Glomerular visceral epithelial cell (primary cell): Measurements from ENCODE around the gene ALDH16A1.

ENCODE experiments used
- DNase-seq: peaks from one replicate; pipeline ENCODE4 v3.0.0-alpha.2; 2016; ENCODE audit errors: extremely low spot score

Gene ALDH16A1

GRCh38 chr19:49488046-49488862 is 35.2 kb downstream of the ALDH16A1 start:
- no peak for DNase-seq

GRCh38 chr19:49488863-49489537 is 36.0 kb downstream of the ALDH16A1 start:
- DNase-seq = no peak

- DNase-seq = no peak
Observed at GRCh38 chr19:49489601-49490167, 36.7 kb downstream of the ALDH16A1 start.

- no peak for DNase-seq
Observed at GRCh38 chr19:49490287-49491029, 37.4 kb downstream of the ALDH16A1 start.

GRCh38 chr19:49491030-49491803 is 38.2 kb downstream of the ALDH16A1 start:
- no peak for DNase-seq

GRCh38 chr19:49491804-49492572 is 39.0 kb downstream of the ALDH16A1 start:
- DNase-seq = no peak

GRCh38 chr19:49492573-49493405 is 39.8 kb downstream of the ALDH16A1 start:
- DNase-seq = no peak

- DNase-seq = no peak
Observed at GRCh38 chr19:49496574-49497008, 43.6 kb downstream of the ALDH16A1 start.

GRCh38 chr19:49497047-49497788 is 44.2 kb downstream of the ALDH16A1 start:
- DNase-seq = peak; percentile 63

GRCh38 chr19:49497789-49498103 is 44.7 kb downstream of the ALDH16A1 start:
- no peak for DNase-seq

GRCh38 chr19:49498475-49498874 is 45.5 kb downstream of the ALDH16A1 start:
- DNase-seq = no peak

GRCh38 chr19:49499030-49499670 is 46.1 kb downstream of the ALDH16A1 start:
- no peak for DNase-seq

- DNase-seq = peak; percentile 71
Observed at GRCh38 chr19:49502866-49503581, 50.0 kb downstream of the ALDH16A1 start.

GRCh38 chr19:49503582-49503962 is 50.5 kb downstream of the ALDH16A1 start:
- DNase-seq = no peak

GRCh38 chr19:49506575-49507105 is 53.6 kb downstream of the ALDH16A1 start:
- DNase-seq = peak; percentile 67

- DNase-seq = no peak
Observed at GRCh38 chr19:49507803-49508494, 54.9 kb downstream of the ALDH16A1 start.
